ENCODE measurements around the gene SLC12A3.

Gene SLC12A3

DNA sequence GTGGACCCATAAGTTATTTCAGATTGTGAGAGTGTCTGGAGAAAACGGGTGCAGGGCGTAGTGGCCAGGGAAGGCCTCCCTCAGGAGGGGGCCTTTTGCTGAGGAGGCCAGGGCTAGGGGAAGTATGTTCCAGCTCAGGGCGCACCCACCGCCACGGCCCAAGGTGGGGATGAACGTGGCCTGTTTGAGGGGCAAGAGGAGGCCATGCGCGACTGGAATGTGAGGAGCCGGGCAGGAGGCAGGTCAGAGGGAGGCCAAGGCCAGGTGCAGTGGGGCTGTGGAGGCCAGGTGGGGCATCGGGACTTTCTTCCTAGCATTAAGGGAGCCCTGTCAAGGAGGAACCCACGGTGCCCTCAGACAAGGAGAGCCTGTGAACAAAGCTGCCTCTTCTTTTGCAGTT, 26.7 kb downstream of the SLC12A3 start:
- DNase-seq (ENCODE audit: low read depth in 2 of 2), result no peak

DNA sequence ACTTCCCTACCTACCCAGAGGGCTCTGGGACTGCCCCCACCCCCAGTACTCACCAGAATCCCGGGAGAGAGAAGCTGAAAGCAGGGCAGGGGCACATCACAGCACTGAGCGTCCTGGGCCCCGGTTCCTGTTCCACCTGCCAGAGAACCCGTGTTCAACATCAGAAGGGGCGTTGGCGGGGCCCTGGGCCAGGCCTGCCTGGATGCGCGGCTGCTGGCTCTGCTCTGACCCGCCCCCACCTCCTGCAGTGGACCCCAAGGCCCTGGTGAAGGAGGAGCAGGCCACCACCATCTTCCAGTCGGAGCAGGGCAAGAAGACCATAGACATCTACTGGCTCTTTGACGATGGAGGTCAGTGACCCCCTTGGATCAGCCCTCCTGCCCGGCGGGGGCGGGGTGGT, 27.7 kb downstream of the SLC12A3 start:
- no peak for DNase-seq (ENCODE audit: low read depth in 2 of 2)

DNA sequence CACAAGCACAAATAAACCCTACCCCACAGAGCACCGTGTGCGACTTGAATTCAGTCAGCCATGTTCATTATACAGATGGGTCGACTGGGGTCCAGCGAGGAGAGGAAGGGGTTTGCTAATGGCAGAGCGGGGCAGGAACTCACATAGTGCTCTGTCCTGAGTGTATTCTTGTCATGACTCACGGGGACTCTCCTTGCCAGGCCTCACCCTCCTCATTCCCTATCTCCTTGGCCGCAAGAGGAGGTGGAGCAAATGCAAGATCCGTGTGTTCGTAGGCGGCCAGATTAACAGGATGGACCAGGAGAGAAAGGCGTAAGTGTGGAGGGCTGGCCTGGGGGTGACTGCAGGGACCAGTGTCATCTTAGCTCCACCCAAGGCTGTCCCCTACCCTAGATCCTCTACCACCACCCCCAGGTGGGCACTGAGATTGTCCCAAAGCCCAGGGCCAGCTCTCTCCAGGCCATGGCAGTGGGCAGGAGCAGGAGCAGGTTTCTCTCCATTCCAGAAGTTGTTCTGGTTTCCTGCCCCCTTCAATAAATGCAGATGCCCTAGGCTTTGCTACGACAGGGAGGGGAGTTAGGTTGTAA, 29.4 kb downstream of the SLC12A3 start:
- no peak for DNase-seq (ENCODE audit: low read depth in 2 of 2)

DNA sequence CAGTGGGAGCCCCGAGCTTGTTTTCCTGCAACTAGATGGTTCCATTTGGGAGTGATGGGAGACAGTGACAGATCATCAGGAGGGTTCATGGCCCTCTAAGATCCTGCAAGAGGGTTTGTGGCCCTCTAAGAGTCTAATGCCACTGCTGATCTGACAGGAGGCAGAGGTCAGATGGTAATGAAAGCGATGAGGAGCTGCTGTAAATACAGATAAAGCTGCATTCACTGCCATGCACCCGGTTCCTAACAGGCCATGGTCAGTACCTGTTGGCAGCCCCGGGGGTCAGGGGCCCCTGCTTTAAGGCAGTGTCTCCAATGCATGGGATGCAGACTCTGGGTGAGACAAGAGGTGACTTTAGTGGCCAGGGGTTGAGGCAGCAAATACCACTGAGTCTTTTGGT, 30.8 kb downstream of the SLC12A3 start:
- DNase-seq (ENCODE audit: low read depth in 2 of 2), result no peak

DNA sequence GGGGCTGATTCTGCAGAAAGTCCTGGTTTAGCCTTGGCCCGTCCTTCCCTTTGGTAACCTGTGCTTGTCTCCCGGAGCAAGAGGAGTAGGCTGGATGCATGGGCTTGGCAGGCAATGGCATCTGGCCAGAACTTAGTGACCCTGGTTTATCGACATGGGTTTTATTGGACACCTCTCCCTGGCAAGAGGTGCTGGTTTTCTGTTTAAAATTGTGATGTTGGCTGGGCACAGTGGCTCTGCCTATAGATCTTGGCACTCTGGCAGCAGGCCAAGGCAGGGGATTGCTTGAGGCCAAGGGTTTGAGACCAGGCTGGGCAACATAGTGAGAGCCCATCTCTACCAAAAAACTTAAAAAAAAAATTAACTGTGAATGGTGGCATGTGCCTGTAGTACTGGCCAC, 31.2 kb downstream of the SLC12A3 start:
- no peak for DNase-seq (ENCODE audit: low read depth in 2 of 2)

DNA sequence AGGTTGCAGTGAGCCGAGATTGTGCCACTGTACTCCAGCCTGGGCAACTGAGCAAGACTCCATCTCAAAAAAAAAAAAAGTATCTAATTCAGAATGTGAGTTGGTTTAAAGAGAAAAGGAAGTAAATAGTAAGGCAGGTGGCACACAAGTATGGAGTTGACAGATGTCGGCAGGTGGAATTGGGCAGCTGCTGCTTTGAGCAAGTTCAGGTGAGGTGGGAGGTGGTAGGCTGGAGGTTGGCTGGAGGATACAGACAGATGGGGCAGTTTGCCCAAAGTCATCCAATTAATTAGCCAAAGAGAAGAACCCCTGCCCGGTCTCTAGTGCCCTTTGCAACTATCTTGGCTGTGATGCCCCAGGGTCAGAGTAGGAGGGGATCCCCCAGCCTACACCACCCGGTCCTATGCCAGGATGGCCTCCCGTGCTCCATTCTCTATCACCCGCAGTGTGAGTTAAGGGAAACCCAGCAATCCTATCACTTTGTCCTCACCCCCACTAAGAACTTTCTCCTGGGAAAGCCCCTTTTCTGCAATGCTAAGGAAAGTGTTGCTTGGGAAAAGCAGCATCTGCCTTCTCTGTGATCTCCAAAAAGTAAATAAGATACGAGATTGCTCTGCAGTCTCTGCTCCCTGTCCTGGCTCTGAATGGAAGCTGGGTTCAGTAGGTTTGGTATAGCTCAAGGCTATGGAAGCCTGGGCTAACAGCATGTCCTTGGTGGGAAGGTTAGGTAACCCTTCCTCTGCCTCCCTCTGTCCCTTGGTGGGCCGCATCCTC, 32.2 kb downstream of the SLC12A3 start:
- no peak for DNase-seq (ENCODE audit: low read depth in 2 of 2)

DNA sequence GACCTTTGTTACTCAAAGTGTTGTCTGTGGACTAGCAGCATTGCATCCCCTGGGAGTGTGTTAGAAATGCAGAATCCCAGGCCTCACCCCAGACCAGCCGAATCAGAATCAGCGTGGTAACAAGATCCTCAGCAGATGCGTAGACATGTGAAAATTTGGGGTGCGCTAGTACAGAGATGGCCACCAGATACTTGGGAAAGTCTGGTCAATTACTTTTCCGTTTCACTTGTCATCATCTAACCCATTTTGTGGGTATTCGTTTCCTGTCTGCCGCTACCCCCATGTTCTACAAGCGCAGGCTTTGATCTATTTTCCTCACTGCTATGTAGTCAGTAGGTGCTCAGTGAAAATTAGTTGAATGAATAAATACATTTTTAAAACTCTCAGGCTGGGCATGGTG, 33.8 kb downstream of the SLC12A3 start:
- DNase-seq (ENCODE audit: low read depth in 2 of 2), result no peak

DNA sequence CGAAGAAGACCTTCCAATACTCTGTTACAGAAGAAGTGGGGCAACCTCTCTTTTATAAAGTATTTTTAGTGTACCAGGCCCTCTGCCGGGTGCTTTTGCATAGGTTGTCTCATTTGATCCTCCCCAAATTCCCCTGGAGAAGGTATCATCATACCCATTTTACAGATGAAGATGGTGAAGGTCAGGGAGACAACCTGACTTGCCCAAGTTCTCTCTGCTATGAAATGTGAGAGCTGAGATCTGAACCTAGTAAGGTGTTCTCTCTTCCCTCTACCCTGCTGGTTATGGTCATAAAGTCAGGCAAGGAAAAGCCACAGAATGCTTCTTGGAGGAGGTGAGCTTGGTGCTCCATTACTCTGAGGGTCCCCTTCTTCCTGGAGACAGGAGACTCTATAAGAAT, 38.9 kb downstream of the SLC12A3 start:
- no peak for DNase-seq (ENCODE audit: low read depth in 2 of 2)

DNA sequence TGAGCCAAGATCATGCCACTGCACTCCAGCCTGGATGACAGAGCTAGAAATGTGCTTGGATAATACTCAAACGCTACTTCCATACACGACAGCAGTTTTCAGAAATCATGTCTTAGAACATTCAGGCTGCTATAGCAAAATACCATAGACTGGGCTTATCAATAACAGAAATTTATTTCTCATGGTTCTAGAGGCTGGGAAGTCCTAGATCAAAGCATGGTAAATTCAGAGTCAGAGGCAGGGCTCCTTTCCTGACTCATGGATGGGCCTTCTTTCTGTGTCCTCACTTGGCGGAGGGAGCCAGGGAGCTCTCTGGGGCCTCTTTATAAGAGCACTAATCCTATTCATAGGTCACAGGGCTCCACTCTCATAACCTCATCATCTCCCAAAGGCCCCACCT, 42.4 kb downstream of the SLC12A3 start:
- no peak for DNase-seq (ENCODE audit: low read depth in 2 of 2)

DNA sequence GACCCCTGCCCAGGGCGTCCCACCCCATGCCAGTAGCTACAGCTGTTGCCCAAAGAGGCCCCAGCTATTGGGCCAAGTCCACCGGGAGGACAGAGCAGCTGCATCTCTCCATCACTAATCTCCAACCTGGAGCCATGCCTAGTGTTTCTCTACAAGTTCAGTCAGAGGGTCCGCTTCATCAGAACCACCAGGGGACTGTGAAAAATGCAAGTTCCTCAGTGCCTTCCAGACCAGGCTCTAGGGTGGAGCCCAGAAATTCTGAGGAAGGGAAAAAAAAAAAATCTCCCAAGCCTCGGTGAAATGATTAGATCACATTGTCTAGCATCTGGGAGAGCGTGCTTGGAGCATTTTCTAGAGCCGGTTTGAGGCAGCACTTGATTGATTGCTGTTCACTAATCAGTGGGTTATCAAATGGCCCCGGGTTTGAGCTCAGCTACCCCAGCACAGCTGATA, 44.5 kb downstream of the SLC12A3 start:
- no peak for DNase-seq (ENCODE audit: low read depth in 2 of 2)

DNA sequence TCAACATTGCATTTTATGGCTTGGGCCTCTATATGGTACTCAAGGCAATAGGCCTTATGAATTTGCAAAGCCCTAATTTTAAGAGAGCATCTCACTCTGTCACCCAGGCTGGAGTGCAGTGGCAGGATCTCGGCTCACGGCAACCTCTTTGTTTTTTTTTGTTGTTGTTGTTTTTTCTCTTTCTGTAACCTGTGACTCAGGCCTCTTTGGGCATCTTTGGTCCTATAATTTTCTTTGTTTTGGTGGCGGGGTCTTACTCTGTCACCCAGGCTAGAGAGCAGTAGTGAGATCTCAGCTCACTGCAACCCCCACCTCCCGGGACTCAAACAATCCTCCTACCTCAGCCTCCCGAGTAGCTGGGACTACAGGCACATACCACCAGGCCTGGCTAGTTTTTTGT, 45.1 kb downstream of the SLC12A3 start:
- DNase-seq (ENCODE audit: low read depth in 2 of 2), result no peak

DNA sequence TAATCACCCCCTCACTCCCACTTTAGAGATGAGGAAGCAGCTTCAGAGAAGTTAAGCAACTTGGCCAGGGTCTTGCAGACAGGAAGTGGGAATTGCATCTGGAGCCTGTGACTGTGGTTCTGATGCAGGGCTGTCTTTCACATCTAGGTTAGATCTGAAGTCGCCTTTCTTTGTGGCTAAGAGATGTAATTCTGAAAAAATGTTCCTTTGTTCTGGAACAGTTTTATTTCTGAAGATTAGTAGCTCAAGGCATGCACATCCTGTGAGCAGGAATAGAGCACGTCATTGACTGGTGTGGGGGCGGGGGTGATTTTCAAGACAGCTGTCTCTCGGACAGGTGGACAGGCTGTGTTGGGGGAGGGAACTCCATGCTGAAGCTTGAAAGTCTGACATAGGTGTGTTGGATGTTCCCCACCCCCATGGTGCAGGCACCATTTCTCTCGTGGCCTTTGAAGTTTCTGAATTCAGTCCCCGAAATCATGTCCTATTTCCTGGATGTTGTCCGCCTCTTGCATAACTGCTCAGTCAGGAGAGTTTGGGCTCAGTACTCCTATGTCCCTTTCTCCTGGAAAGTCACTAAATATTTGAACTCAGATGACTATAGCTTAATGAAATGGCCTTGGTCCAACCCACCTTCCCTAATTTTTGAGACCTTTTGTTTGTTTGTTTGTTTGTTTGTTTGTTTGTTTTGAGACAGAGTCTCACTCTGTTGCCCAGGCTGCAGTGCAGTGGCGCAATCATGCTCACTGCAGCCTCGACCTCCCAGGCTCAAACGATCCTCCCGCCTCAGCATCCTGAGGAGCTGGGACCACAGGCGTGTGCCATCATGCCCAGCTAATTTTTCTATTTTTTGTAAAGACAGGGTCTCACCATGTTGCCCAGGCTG, 45.9 kb downstream of the SLC12A3 start:
- DNase-seq (ENCODE audit: low read depth in 2 of 2), result peak; percentile 73 to 74

DNA sequence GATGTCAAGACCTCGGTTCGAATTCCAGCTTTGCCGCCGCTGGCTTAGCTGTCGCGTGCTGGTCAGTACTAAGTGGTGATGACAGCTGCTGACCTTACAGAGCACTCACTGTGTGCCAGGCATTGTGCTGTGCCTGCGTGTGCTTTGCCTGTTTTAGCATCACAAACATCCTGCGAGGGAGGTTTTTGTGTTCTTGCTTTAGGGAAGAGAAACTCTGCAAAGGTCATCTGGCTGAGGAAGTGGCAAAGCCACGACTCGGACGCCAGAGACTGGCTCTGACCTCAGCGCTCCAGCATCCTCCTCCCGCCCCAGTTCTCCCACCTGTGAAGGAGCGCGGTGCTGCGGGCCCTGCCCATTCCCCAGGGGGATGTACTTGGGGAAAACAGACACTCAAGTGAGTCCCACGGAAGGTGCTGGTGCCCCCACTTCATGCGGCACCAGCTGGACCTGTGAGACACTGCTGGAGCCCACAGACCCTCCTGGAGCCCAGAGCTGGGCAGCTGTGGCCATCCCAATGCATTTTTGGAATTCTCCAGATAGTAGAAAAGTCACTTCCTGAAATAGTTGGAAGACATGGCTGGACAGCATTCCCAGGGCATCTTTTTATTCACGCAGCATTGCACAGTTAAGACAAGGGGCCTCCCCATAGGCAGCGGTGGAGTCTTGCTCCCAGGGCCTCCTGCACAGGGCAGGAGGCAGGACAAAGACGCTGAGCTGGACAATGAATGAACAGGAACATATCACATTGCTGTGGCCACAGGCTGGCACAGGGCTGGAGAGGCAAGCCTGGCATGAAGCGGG, 47.0 kb downstream of the SLC12A3 start:
- DNase-seq (ENCODE audit: low read depth in 2 of 2), result no peak

DNA sequence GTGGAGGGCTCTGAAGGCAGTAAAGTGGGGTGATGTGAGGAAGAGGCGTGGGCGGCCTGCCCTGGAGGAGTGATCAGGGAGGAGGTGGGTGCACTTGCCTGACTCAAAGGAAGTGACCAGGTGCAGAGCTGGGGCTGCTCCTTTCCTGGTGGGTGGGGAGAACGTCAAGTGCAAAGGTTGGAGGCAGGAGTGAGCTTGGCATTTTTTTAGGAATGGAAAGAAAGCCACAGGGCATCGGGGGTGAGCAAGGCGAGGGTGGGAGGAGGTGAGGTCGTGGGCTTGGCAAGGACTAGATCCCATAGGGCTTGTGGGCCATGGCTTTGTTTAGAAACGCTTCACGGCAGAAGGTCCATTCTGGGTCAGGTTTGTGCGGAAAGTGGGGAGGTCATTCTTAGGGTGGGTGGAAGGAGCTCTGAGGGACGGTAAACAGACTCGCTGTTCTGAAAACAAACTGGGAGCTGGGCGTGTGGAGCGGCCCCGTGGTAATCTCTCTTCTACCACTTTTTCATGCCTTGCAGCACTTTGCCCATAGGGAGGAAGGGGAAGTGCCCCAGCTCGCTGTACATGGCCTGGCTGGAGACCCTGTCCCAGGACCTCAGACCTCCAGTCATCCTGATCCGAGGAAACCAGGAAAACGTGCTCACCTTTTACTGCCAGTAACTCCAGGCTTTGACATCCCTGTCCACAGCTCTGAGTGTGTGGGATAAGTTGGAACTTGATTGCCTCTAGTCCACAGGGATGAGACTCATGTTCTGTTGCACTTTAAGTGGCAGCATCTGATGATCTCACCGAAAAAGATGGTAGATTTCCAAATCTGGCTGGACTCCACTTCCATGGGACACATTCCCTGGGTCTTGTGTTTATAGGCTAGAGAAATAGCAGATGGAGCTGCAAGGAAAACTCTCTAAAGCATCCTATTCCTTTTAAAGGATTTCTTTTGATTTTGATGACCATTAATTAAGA, 48.0 kb downstream of the SLC12A3 start:
- DNase-seq (ENCODE audit: low read depth in 2 of 2), result no peak

DNA sequence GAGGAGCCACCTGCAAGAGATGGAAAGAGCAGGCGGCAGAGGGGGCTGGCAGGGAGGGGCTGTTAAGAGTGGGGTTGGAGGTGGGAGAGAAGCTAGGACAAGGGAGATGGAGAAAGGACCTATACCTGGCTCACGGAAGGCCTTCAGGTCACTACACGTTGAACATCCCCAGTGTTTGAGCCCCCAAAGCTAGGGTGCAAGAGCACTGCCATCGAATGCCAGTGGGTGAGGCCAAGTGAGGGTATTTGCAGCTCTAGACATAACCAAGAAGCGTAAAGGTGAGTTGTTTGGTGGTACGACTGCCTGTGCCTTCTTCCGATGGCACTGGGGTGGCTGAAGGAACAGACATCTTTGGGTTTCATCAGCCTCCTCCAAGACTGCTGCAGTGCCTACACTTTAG, 49.9 kb downstream of the SLC12A3 start:
- no peak for DNase-seq (ENCODE audit: low read depth in 2 of 2)

DNA sequence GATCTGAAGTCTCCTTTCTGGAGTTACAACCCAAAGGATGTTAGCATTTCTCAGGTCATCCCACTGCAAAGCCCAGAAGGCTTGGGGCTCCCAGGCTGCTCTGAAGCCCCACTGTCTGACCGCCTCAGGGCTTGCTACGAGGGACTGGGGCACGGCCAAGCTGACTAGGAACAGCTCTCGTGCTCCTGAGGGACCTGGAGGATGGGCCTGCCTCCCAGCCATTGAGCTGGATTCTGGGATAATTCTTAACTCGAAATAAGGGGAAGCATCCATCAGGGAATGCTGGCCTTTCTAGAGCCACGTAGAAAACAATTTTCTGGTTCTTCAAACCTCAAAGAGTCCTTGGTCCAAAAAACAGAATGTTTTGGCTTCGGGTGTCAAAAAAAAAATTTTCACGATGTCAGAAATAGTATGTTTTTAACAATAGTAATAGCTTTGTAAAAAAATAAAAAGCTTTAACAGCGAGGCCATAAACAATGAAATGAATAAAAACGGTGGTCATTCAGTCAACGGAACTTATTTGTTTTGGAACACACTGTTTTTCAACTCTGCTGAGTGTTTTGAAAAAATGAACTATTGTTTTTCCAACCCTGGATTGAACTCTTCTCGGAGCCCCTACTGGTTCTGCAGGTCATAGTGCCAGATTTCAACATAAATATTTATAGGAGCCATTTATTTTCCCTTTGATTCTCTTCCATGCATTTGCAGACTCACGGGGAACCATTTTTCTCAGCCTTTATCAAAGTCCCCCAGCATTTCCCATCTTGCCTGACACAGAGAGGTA, 50.5 kb downstream of the SLC12A3 start:
- DNase-seq (ENCODE audit: low read depth in 2 of 2), result no peak

DNA sequence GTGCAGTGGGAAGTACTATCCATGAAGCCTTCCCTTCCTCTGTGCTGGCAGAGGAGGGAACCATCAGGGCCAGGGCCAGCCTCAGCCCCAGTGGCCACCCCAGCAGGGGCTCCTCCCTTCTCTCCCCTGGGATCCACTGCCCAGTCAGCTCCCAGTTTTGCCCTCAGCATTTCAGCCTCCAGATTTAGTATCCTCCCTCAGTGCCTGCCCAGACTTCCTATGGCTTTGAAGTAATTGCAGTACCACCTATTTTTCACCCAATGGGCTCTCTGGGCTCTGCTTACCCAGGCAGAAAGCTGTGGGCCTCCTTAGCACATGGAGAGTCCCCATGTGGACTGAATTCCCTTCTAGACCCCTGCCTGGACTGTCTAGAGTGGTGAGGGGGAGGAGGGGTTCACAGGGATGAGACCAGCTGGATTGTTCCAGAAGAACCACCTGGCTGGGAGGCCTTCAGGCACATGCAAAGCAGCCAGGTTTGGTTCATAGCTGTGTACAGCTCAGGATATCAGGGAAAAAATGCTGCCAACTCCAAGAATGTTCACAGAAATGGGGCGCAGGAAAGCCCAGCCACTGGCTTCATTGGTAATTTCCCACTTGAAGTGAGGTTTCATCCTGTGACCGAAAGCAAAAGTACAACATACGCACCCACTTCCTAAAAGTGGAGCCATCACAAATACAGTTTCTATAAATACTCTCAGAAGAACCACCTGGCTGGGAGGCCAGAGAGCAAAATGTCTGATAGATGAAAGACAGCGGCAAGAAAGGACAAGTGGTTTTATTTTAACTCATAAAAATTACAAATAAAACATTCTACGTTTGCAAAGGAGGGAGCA, 51.8 kb downstream of the SLC12A3 start:
- DNase-seq (ENCODE audit: low read depth in 2 of 2), result no peak

DNA sequence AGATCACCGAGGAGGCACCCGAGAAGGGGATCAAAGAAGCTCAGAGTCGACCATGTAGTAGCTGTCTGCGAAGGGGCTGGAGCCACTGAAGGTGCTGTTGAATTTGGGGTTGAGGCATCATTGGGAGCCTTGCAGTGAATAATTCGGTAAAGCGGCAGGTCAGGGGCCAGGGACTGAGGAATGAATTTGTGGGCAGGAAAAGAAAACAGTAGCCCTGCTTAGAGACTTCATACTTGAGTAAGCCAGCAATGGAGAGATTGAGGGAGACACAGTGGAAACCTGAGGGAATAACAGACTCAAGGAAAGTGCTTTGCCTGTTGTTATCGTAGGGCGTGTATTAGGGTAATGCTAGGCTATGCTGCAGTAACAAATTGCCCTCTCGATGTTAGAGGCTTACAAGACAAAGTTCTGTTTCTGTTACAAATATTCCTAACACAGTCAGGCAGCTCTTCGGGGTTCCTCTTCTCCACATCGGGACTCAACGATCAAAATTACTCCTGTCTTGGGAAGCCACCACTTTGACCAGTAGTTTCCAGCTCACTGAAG, 53.5 kb downstream of the SLC12A3 start:
- no peak for DNase-seq (ENCODE audit: low read depth in 2 of 2)

All from fibroblast of skin of left biceps (primary cell).